NCI-H2107 treated with DMSO at 0.1 percent for 48 hours (cell line): ENCODE data around the gene PRIM2.
"Not testable (repeated sequence)": the region's sequence is repeated elsewhere in the genome, so short reads cannot be mapped to it uniquely, and the experiment has no call there.

ENCODE experiments used
- DNase-seq: peaks from one replicate; lab custom pipeline; 2025; ENCODE audit not compliant: unreplicated experiment; lab: John Stamatoyannopoulos, UW

Gene PRIM2

DNA sequence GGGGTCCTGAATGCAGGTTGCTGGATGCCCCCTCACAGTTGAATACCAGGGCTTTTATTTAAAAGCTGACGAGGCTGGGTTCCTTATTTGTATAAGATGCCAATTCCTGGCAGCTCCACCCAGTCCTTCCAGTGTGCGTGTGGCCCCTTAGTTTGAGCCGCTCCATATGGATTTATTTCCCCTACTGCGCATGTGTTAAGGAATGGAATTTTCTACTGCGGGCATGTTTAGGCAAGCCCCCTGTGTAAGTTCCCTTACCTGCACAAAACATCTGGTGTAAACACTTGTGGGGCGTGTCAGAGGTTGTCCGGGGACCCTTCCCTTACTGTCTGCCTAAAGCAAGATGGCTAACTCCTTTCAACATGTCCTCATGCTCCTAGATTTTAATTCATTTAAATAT, 174.4 kb downstream of the PRIM2 start:
- not testable (repeated sequence) for DNase-seq

DNA sequence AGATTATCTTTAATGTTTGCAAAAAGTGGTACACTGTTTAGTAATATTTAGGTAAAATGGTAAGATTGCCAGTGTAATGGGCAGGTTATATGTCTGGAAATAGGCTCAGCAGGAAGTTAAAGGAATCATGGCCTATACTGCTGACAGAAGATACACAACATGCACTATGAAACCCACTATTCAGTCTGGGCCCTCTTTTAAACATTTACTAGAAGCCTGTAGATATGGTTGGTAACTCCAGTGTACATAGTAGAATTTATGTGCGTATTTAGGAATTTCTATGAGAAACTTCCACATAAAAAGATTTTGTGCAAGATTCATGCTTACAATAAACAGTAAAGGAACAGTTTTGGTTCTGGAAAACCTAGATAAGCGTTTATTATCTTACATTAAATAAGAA, 178.8 kb downstream of the PRIM2 start:
- DNase-seq, result not testable (repeated sequence)

DNA sequence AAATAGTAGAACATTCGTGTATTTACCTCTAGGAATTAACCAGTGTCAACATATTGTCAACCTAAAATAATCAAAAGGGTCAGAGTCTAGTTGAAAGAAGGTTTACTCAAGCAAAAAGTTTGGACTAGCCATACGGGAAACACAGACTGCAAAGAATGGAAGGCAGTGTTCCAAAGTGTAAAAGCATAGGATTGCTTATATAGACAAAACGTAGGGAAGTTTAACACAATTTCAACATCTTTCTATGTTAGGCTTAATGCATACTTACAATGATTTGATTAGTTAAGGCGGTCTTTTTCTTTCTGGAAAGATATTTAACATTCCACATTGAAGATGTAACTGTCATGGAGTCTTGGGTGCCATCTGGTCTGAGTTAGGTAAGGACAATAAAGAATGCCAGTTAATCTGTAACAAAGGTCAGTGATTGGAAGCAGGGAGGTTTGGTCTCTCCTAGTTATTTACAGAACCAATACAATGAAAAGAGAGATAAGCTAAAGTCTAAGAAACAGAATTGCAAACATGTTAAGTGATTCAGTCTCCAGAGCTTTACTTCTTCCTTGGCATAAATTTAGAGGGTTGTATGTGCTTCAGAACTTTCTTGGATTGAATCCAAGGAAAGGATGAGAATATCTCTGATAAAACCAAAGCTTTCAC, 183.1 kb downstream of the PRIM2 start:
- DNase-seq, result not testable (repeated sequence)

DNA sequence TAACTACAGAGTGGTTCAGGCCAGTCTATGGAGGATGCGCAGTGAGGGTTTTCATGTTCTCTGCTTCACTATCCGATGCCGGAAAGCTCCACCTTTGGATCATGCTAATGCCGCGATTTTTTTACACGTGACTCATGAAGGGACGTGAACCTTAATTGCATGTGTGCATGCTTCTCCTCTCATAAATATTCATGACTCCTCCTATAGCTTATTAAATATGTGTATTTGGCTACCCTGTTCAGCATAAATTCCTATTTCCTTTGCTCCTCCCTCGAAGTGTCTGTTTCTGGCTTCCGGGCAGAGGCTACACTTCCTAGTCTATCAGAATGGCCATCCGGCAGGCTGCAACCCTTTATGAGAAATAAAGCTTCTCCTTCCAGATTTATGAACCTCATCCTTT, 185.0 kb downstream of the PRIM2 start:
- not testable (repeated sequence) for DNase-seq

DNA sequence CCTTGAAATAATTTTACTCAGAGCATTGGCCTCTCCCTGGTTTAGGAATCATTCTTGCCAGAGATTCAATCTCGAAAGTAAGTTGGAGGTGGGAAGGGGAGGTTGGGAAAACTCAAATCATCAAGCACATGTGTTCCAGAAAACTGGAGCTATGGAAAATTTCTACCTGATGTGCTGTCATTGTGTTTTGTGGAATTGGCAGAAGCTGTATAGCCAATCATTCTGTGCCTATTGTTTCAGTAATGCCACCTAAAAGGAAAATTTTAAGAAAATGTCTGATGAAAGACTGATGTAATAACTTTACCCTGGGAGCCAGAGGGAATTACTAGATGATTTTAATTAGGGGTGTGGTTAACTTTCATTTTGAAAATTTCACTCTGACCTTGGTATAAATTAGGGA, 187.8 kb downstream of the PRIM2 start:
- not testable (repeated sequence) for DNase-seq

- not testable (repeated sequence) for DNase-seq
Observed at GRCh38 chr6:57510390-57510789, 193.0 kb downstream of the PRIM2 start.

DNA sequence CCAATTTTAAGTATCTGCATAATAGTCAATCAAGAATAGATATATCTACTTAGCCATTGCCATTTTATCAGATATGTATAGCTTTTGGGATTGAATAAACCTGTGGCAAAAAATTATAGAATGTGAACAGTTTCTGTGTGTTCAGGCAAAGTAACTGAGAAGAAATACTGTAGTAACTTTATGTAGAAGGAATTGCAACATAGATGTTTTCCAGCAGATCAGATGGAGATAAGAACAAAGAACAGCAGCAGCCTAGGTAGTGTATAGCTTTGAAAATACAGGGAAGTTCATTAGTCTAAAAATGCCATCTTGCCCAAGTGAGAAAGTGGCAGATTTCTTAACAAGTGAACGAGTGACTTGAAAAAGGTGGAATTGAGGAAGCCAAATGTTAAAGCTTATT, 197.7 kb downstream of the PRIM2 start:
- not testable (repeated sequence) for DNase-seq

- not testable (repeated sequence) for DNase-seq
Observed at GRCh38 chr6:57515845-57516244, 198.4 kb downstream of the PRIM2 start.

- not testable (repeated sequence) for DNase-seq
Observed at GRCh38 chr6:57516776-57517175, 199.3 kb downstream of the PRIM2 start.

DNA sequence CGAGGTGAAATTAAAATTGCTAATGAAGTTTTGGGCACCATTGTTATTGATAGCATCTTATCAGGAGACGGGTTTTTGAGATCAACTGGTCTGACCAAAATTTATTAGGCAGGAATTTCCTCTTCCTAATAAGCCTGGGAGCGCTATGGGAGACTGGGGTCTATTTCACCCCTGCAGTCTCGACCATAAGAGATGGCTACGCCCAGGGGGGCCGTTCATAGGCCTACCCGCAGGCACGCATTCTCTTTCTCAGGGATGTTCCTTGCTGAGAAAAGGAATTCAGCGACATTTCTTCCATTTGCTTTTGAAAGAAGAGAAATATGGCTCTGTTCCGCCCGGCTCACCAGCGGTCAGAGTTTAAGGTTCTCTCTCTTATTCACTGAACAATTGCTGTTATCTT, 201.8 kb downstream of the PRIM2 start:
- not testable (repeated sequence) for DNase-seq

- DNase-seq, result not testable (repeated sequence)
Observed at GRCh38 chr6:57521085-57521484, 203.7 kb downstream of the PRIM2 start.

DNA sequence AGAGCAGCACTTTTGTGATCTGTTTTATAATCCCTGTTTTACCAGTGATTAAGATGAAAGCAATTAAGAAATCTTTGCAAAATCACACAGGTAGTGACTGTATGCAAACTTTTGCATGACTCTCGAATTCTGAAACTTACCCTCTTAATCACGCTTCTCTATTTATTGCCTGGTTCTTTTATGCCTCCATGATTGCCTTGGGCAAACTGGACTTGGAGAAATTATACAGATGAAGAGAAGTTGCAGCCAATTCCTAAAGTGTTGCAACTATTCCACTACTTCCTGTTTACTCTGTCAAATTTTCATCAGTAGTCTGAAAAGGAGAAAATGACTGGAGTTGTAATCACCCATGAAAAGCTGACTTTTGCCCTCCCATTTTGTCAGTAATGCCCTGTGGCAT, 205.8 kb downstream of the PRIM2 start:
- not testable (repeated sequence) for DNase-seq

DNA sequence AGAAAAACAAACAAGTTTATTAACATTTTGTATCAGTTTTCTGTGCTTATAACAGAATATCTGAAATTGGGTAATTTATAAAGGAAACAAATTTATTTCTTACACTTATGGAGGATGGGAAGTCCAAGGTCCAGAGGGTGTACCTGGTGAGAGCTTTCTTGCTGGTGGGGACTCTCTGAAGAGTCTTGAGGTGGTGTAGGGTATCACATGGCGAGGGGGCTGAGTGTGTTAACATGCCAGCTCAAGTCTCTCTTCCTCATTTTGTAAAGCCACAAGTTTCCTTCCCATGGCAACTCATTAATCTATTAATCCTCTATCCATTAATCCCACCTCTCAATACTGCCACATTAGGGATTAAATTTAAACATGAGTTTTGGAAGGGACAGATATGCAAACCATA, 212.3 kb downstream of the PRIM2 start:
- DNase-seq, result not testable (repeated sequence)

DNA sequence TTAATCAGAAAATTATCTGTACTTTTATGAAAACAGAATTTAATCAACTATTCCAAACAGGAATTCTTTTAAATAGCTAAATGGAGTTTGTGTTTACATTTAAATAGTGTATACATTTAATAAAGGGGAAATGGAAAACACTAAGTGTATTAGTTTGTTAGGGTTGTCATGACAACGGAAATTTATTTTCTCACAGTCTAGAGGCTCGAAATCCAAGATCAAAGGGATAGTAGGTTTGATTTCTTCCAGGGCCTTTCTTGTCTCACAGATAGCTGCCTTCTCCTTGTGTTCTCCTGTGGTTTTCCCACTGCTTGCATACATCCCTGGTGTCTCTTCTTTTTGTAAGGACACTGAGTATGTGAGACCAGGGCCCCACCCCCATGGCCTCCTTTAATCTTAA, 215.2 kb downstream of the PRIM2 start:
- not testable (repeated sequence) for DNase-seq

GRCh38 chr6:57535121-57535520, 217.7 kb downstream of the PRIM2 start:
- not testable (repeated sequence) for DNase-seq

DNA sequence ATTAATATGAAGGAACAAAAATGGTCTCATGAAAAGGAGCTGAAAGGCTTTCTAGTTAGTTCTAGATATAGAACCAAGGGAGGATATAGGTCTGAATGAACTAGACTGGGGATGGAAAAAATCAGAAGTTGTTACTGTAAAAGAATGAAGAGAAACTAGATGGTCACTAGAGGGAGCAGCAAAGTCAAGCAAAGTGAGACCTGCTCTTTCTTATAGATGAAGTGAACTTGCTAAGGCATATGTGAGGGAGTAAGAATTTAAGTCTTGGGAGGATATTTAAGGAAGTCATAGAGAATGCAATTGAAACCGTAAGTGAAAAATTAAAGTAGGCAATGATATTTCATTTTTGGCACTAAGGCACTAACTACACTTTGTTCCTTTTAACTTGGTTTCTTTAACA, 218.6 kb downstream of the PRIM2 start:
- peak; percentile 1 for DNase-seq

DNA sequence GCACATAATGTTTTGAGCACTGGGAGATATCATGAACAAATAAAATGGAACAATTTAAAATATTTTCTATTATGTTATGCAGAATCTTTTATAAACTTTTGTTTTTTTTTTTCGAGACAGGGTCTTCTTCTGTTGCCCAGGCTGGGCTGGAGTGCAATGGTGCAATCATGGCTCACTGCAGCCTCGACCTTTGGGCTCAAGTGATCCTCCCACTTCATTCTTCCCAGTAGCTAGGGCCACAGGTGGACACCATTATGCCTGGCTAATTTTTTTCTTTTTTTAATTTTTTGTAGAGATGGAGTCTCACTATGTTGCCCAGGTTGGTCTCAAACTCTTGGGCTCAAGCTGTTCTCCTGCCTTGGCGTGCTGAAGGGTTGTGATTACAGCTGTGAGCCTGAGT, 220.5 kb downstream of the PRIM2 start:
- DNase-seq, result not testable (repeated sequence)

GRCh38 chr6:57551961-57552360, 234.5 kb downstream of the PRIM2 start:
- not testable (repeated sequence) for DNase-seq

- not testable (repeated sequence) for DNase-seq
Observed at GRCh38 chr6:57557855-57558254, 240.4 kb downstream of the PRIM2 start.

DNA sequence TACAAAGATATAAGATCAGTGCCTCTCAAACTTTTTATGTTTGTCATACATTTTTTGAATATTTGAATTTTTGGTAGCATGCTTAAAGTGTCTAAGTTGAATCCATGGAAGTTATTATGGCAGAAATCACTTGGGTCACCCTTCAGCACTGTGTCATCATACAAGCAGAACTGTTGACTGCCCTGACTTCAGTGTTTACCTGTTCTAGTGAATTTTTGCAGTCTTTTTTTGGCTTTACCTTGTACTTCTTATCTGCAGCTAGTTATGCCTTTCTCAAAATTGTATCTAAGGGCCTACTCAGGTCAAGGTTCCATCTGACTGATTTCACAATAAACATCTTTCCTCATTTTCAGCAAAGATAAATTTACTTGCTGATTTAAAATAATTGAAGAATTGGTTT, 241.7 kb downstream of the PRIM2 start:
- not testable (repeated sequence) for DNase-seq

DNA sequence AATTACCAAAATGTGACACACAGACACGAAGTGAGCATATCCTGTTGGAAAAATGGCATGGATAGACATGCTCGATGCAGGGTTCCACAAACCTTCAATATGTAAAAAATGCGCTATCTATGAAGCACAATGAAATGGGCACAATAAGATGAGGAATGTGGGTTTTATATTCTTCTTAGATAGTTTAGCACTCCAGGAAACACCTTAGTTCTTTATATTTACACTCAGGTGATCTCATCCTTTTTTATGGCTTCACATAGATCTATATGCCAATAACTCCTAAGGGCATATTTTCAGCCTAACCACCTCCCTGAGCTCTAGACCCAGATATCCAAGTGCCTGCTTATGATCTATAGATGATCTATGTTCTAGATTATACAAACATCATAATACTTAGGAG, 244.8 kb downstream of the PRIM2 start:
- DNase-seq, result not testable (repeated sequence)

- DNase-seq, result not testable (repeated sequence)
Observed at GRCh38 chr6:57572119-57572518, 254.7 kb downstream of the PRIM2 start.

GRCh38 chr6:57572844-57573243, 255.4 kb downstream of the PRIM2 start:
- not testable (repeated sequence) for DNase-seq
